Measurements from ENCODE around the gene TLE1.

- TF ChIP-seq POLR2A (IDR thresholded peaks at IDR 0.05) (no peak), CTCF (IDR thresholded peaks at IDR 0.05) (no peak)
These were observed 131.8 kb downstream of the TLE1 start for GRCh38 chr9:81557452-81558090.

All from gastroesophageal sphincter (tissue), 3 donors.